Hematopoietic multipotent progenitor cell treated with erythropoietin and hydrocortisone succinate and interleukin-3 and kit ligand, for 4 days (in vitro differentiated cells): ENCODE results near the gene SLC24A3.

Source experiments
- DNase-seq: peaks from one replicate; pipeline ENCODE4 v3.0.0-alpha.2; 2015

SLC24A3 gene

DNA sequence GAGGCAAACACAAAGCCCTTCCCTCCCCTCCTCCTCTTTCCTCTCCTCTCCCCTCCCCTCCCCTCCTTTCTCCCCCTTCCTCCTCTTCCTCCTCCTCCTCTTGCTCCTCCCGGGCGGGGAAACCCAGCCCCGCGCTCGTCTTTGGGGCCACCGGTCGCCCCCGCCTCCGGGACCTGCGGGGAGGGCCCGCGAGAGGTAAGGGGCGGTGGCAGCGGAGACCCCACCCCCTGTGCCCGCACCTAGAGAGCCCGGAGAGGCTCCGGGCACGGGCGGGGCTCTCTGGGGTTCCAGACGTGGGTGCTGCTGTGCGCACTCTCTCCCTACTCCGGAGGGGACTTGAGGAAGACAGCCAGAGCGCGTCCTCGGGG, 545.7 kb downstream of the SLC24A3 start, which contains the start of gene RIN2:
RIN2 (plus strand) TSS at position 126 of the 368 bp plus-strand sequence. CDS start 131,344 bp downstream, outside the sequence.
- no peak for DNase-seq

GRCh38 chr20:19758501-19759331, 546.3 kb downstream of the SLC24A3 start:
- peak; percentile 50 for DNase-seq

DNA sequence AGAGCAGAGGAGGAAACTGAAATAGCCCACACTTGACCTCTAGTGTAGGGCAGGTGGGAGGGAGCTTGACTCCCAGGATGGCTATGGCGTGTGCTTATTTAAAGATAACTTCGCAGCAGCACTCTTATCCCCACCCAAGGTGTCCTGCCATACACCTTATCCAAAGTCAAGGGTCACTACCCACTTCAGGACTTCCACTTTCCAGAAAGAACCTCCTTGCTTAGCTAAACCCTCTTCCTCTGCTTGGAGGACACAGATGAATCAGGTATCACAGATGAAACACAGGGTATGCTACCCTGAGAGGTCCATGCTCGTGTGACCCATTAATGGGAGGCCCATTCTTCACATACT, 547.9 kb downstream of the SLC24A3 start:
- DNase-seq, result no peak

DNA sequence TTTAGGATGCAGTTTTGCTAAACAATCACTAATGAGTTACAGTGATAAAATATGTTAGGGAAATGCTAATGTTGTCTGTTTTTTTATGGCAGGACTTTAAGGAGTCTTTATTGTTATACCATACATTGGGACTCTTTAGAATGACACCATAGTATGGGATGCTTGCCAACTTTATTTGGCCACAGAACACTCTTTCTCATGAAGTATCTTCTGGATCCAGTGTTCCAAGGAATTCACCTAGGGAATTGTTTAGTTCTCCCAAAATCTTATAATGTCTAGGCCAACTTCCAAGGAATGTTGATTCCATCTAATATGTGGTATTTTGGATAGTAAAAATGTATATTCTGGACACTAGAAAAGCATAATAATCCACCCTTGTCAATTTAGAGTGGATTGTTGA, 548.9 kb downstream of the SLC24A3 start:
- DNase-seq, result no peak

GRCh38 chr20:19761841-19762240, 549.4 kb downstream of the SLC24A3 start:
- no peak for DNase-seq

- DNase-seq, result peak; percentile 49
Observed at GRCh38 chr20:19764207-19764606, 551.8 kb downstream of the SLC24A3 start.

DNA sequence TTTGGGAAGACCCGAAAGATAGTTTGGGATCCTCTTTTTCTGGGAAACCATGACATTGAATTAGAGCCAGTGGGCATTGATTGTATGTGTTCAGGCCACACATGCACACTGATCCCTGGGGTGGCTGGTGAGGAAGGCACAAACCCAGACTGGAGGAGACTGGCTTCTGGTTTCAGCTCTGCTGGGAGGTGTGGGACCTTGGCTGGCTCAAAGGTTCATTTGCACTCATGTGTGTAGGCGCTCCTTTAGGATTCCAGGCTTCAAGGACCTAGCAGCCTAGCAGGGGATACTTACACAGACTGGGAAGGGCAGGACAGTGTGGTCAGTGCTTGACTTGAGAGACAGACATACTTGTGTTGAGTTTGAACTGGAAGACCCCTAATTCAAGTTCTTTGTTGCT, 552.8 kb downstream of the SLC24A3 start:
- DNase-seq, result no peak

DNA sequence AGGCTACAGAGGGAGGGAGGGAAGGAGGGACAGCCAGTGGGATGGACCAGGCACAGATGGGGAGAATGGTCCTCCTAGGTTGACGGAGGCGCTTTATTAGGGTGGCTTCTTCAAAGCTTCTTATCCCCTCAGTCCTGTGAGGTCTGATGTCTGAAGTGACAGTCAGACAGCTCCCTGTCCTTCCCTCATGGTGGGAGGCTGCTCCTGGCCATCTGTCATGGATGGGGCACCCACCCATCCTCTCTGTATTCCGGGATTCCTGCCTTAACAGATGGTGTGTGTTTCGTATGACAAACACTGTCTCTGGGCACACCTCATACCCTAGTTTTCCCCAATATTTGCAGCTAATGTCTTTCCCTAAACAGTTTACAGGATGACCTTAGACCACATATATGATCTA, 553.5 kb downstream of the SLC24A3 start:
- DNase-seq, result no peak

DNA sequence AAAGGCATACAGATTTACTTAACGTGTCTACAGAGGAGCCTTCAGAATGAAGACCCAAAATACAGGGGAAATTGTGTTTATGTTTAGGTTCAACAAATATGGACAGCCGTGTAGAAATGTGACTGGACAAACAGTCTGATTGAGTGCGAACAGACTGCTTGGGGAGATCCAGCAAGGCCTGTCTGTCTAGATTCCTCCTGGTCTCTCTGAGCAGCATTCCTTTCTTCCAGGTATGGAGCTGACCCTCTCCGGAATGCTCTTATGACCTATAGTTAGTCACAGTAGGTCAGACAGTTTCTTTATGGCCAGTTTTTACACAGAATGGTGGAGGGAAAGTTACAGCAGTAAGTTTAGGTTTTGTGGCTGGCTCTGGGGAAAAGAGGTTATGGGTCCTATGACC, 554.6 kb downstream of the SLC24A3 start:
- DNase-seq, result no peak

DNA sequence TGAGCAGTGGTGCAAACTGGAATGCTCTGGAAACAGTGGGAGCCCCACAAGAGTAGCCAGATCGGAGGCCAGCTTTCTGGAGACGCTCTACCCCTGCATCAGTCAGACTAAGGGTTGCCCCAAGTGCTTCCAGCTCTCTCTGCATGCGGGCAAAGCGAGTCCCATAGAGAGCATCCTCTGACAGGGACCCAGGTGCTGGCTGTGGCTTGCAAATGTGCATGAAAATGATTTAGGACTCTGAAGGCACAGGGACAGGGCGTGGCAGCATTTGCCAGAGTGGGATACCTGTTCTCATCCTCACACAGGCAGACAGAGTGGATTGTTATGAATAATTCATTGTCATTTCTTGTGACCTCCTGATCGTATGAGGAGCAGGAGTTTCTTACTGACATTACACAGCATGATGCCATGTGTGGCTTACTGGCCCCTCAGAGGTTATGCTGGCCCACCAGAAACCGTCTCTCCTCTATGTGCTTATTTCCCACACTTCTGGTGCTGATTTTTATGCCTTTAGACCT, 555.9 kb downstream of the SLC24A3 start:
- no peak for DNase-seq

GRCh38 chr20:19769507-19769906, 557.1 kb downstream of the SLC24A3 start:
- DNase-seq, result no peak

DNA sequence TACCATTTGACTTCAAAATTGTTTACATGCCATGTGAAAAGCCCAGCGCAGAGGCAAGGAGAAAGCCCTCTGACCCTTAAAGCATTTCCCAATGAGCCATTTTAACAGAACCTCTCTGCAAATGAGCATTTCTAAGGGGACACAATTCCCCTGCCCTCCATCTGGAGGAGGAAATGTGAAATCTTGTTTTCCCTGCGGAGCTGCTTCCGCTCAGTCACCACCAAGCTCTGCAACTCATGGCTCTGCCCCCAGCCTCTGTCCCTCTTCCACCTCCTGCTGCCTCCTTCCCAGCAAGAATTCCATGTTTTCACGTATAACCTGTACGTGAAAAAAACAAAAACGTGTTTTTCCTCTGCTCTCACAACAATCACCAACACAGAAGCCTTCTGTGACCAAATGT, 557.9 kb downstream of the SLC24A3 start:
- no peak for DNase-seq

- no peak for DNase-seq
Observed at GRCh38 chr20:19771031-19771430, 558.6 kb downstream of the SLC24A3 start.
